Ovary (tissue), 3 donors: Measurements from ENCODE around the gene EXD3.

Source experiments
- CTCF ChIP-seq, 3 donors: fragments of 450-650 bp in 2 of 3; fragments of 200-600 bp in 1 of 3; IDR thresholded peaks; one replicate each; pipeline versions ENCODE4 v1.5.1 to v1.8.0; 2016 to 2022; ENCODE audit warnings: antibody characterized with exemption in 3 of 3, mild to moderate bottlenecking in 1 of 3
- EP300 ChIP-seq: sonication (generic); formaldehyde crosslinking; IDR thresholded peaks from one replicate; pipeline ENCODE4 v1.6.1; 2017; ENCODE audit warnings: antibody characterized with exemption
- donor health status: DM: no; HTN: no; CAD: no.

- TF ChIP-seq EP300, result no peak
- no peak for TF ChIP-seq CTCF (IDR thresholded peaks at IDR 0.05)
These were observed 116.1 kb downstream of the EXD3 start for GRCh38 chr9:137306850-137307254.
